ENCODE data around the gene OLIG2. TPM values are rescaled to one million over a fixed set of nuclear protein-coding genes. Genes with fewer than 3 reads are reported as not detected.

The OLIG2 gene
- total RNA-seq, 4 donors from 2014 or later = not detected

DNA sequence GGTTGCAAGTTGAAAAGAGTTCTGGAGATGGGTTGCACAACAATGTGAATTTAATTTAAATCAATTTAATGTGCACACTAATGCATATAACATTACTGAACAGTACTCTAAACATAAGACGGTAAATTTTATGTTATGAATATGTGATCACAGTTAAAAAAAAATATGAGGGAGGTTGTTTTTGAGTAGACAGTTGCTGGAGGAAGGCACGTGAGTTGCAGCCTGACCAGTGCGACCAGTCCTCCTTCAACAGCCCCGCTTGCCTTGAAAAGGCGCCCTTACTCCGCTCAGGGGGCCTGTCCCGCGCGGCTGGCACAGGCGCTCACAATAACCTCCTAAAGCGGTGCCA lies 43.9 kb downstream of the OLIG2 start:
- no peaks in the 10 kb centered on the region for H3K9me3 ChIP-seq
- peaks cover 100% of the 10 kb centered on the region for H3K27me3 ChIP-seq
- H3K27ac ChIP-seq = no peak overlapping the region
- no peaks in the 10 kb centered on the region for H3K36me3 ChIP-seq
- peak overlapping the region; percentile 49 for H3K4me3 ChIP-seq
- H3K4me1 ChIP-seq = peaks cover 25% of the 10 kb centered on the region
- no peak for TF ChIP-seq POLR2A (IDR thresholded peaks at IDR 0.05)
- TF ChIP-seq, protein P1, sequence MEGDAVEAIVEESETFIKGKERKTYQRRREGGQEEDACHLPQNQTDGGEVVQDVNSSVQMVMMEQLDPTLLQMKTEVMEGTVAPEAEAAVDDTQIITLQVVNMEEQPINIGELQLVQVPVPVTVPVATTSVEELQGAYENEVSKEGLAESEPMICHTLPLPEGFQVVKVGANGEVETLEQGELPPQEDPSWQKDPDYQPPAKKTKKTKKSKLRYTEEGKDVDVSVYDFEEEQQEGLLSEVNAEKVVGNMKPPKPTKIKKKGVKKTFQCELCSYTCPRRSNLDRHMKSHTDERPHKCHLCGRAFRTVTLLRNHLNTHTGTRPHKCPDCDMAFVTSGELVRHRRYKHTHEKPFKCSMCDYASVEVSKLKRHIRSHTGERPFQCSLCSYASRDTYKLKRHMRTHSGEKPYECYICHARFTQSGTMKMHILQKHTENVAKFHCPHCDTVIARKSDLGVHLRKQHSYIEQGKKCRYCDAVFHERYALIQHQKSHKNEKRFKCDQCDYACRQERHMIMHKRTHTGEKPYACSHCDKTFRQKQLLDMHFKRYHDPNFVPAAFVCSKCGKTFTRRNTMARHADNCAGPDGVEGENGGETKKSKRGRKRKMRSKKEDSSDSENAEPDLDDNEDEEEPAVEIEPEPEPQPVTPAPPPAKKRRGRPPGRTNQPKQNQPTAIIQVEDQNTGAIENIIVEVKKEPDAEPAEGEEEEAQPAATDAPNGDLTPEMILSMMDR (IDR thresholded peaks at IDR 0.05) = no peak
- no peak for TF ChIP-seq POLR2AphosphoS5 (IDR thresholded peaks at IDR 0.05)
- no peak for TF ChIP-seq EP300 (IDR thresholded peaks at IDR 0.05)
- 2% methylated on average over 10 of the region's 11 CpGs for WGBS
- DNase-seq (ENCODE audit: low spot score in 2 of 2) = no peak

DNA sequence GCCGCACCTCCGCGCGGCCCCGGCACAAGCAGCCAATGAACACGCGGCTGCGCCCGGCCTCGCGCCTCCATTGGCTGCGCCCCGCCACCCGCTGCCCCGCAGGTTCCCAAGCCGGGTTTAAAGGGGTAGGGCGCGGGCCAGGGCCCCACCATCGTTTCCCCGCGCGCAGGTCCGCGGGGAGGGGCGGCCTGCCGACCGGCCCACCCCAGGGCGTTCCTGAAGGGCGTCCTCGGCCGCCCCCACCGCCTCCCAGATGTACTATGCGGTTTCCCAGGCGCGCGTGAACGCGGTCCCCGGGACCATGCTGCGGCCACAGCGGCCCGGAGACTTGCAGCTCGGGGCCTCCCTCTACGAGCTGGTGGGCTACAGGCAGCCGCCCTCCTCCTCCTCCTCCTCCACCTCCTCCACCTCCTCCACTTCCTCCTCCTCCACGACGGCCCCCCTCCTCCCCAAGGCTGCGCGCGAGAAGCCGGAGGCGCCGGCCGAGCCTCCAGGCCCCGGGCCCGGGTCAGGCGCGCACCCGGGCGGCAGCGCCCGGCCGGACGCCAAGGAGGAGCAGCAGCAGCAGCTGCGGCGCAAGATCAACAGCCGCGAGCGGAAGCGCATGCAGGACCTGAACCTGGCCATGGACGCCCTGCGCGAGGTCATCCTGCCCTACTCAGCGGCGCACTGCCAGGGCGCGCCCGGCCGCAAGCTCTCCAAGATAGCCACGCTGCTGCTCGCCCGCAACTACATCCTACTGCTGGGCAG lies 44.4 kb downstream of the OLIG2 start, which contains the start of gene OLIG1:
Gene OLIG1 (plus strand): TSS at position 148 of the 750 bp plus-strand sequence. CDS start 106 bp downstream, at position 254.
- Histone ChIP-seq H3K9me3 (no peaks in the 10 kb centered on the region), H3K4me3 (peak within 1 kb of the TSS; percentile 49), H3K27me3 (peaks cover 100% of the 10 kb centered on the region), H3K27ac (no peak within 1 kb of the TSS), H3K36me3 (no peaks in the 10 kb centered on the region), H3K4me1 (peaks cover 25% of the 10 kb centered on the region)
- no CpG with 5 or more reads among the region's 82 CpGs for WGBS
- DNase-seq (ENCODE audit: low spot score in 2 of 2) = no peak
- TF ChIP-seq POLR2A (IDR thresholded peaks at IDR 0.05) = no peak
- no peak for TF ChIP-seq EP300 (IDR thresholded peaks at IDR 0.05)
- no peak for TF ChIP-seq POLR2AphosphoS5 (IDR thresholded peaks at IDR 0.05)
- TF ChIP-seq, protein P1 (IDR thresholded peaks at IDR 0.05) = no peak

DNA sequence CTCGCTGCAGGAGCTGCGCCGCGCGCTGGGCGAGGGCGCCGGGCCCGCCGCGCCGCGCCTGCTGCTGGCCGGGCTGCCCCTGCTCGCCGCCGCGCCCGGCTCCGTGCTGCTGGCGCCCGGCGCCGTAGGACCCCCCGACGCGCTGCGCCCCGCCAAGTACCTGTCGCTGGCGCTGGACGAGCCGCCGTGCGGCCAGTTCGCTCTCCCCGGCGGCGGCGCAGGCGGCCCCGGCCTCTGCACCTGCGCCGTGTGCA lies 44.9 kb downstream of the OLIG2 start:
- no peaks in the 10 kb centered on the region for H3K36me3 ChIP-seq
- H3K27ac ChIP-seq = no peak overlapping the region
- H3K4me1 ChIP-seq = peaks cover 25% of the 10 kb centered on the region
- H3K4me3 ChIP-seq = peak overlapping the region; percentile 49
- TF ChIP-seq POLR2AphosphoS5 (IDR thresholded peaks at IDR 0.05) (no peak), POLR2A (IDR thresholded peaks at IDR 0.05) (no peak), EP300 (IDR thresholded peaks at IDR 0.05) (no peak)
- TF ChIP-seq, protein P1 (IDR thresholded peaks at IDR 0.05) = no peak
- WGBS = no CpG with 5 or more reads among the region's 44 CpGs
- no peaks in the 10 kb centered on the region for H3K9me3 ChIP-seq
- no peak for DNase-seq (ENCODE audit: low spot score in 2 of 2)
- peaks cover 100% of the 10 kb centered on the region for H3K27me3 ChIP-seq

DNA sequence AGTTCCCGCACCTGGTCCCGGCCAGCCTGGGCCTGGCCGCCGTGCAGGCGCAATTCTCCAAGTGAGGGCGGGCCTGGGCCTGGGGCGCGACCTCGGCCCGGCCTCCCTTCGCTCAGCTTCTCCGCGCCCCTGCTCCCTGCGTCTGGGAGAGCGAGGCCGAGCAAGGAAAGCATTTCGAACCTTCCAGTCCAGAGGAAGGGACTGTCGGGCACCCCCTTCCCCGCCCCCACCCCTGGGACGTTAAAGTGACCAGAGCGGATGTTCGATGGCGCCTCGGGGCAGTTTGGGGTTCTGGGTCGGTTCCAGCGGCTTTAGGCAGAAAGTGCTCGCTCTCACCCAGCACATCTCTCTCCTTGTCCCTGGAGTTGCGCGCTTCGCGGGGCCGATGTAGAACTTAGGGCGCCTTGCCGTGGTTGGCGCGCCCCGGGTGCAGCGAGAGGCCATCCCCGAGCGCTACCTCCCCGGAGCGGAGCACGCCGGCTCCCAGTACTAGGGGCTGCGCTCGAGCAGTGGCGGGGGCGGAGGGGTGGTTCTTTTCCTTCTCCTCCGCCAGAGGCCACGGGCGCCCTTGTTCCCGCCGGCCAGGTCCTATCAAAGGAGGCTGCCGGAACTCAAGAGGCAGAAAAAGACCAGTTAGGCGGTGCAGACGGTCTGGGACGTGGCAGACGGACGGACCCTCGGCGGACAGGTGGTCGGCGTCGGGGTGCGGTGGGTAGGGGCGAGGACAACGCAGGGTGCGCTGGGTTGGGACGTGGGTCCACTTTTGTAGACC lies 45.4 kb downstream of the OLIG2 start:
- no peaks in the 10 kb centered on the region for H3K9me3 ChIP-seq
- H3K27ac ChIP-seq = no peak overlapping the region
- TF ChIP-seq, protein P1 (IDR thresholded peaks at IDR 0.05) = no peak
- TF ChIP-seq POLR2A (IDR thresholded peaks at IDR 0.05) (no peak), EP300 (IDR thresholded peaks at IDR 0.05) (no peak), POLR2AphosphoS5 (IDR thresholded peaks at IDR 0.05) (no peak)
- 1% methylated on average over 31 of the region's 69 CpGs for WGBS
- no peaks in the 10 kb centered on the region for H3K36me3 ChIP-seq
- H3K4me3 ChIP-seq = peak overlapping the region; percentile 49
- H3K27me3 ChIP-seq = peaks cover 100% of the 10 kb centered on the region
- H3K4me1 ChIP-seq = peaks cover 25% of the 10 kb centered on the region
- DNase-seq (ENCODE audit: low spot score in 2 of 2) = no peak

DNA sequence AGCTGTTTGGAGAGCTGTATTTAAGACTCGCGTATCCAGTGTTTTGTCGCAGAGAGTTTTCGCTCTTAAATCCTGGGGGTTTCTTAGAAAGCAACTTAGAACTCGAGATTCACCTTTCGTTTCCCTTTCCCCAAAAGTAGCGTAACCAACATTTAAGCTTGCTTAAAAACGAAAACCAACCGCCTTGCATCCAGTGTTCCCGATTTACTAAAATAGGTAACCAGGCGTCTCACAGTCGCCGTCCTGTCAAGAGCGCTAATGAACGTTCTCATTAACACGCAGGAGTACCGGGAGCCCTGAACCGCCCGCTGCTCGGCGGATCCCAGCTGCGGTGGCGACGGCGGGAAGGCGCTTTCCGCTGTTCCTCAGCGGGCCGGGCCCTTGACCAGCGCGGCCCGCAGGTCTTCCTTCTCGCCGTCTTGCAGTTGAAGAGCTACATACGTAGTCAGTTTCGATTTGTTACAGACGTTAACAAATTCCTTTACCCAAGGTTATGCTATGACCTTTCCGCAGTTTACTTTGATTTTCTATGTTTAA lies 46.1 kb downstream of the OLIG2 start:
- peaks cover 100% of the 10 kb centered on the region for H3K27me3 ChIP-seq
- WGBS = 5% methylated on average over 38 of the region's 38 CpGs

More for the DNA sequence above, 46.1 kb downstream of the OLIG2 start:
- Histone ChIP-seq H3K36me3 (no peaks in the 10 kb centered on the region), H3K27ac (no peak overlapping the region), H3K4me1 (peaks cover 25% of the 10 kb centered on the region), H3K9me3 (no peaks in the 10 kb centered on the region), H3K4me3 (peak overlapping the region; percentile 49)
- no peak for DNase-seq (ENCODE audit: low spot score in 2 of 2)
- no peak for TF ChIP-seq EP300 (IDR thresholded peaks at IDR 0.05)
- no peak for TF ChIP-seq POLR2A (IDR thresholded peaks at IDR 0.05)
- TF ChIP-seq POLR2AphosphoS5 (IDR thresholded peaks at IDR 0.05) = no peak
- TF ChIP-seq, protein P1 (IDR thresholded peaks at IDR 0.05) = no peak
